GM21717 (cell line): Measurements from ENCODE around the gene APOBEC4.
"Not testable (repeated sequence)": the region's sequence is repeated elsewhere in the genome, so short reads cannot be mapped to it uniquely, and the experiment has no call there.

ENCODE experiments used
- ATAC-seq: cut with Tn5 transposase; IDR thresholded peaks from one replicate; pipeline ENCODE4 v1.9.1; 2021; ENCODE audit warnings: mild to moderate bottlenecking, moderate library complexity; ENCODE audit not compliant: unreplicated experiment

The APOBEC4 gene

GRCh38 chr1:183635606-183636333 lies 17.3 kb downstream of the APOBEC4 start, which contains the start of gene ARPC5:
ARPC5 (minus strand) TSS chr1:183635783; CDS start chr1:183635659, 124 bp downstream.
- ATAC-seq: peak; percentile 86

- ATAC-seq: peak; percentile 13
Observed at GRCh38 chr1:183635099-183635605, 18.0 kb downstream of the APOBEC4 start.

DNA sequence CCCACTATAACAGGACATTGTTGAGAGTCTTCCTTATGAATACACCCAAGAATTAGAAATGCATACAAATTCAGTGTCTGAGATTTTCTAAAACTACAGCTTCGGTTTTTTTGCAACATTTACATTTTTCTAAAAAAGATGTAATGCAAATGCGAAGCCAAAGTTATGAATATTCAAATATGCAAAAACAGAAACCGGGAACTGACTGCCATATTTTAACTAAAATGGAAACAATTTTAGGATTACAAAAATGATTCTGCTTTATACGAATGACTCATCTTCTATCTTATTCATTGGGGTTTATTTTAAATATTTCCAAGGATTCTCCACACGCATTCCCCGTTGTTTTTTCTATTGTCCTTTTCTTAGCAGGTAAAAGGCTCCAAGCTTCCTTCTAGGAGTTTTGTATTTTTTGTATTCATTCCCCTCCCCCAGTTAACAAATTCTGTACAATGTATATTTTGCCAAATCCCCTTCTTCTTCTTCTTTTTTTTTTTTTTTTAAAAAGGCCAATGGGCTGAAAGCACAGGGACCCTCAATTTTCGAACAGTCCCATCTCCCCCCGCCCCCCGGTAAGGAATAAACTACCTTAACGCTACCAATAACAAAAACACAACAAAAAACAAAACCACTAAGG lies 18.6 kb downstream of the APOBEC4 start:
- ATAC-seq: no peak

GRCh38 chr1:183633676-183634343 lies 19.3 kb downstream of the APOBEC4 start:
- peak; percentile 36 for ATAC-seq

- ATAC-seq: no peak
Observed at GRCh38 chr1:183632964-183633363, 20.2 kb downstream of the APOBEC4 start.

GRCh38 chr1:183632114-183632513 lies 21.0 kb downstream of the APOBEC4 start:
- ATAC-seq: no peak

- no peak for ATAC-seq
Observed at GRCh38 chr1:183630748-183631147, 22.4 kb downstream of the APOBEC4 start.

- no peak for ATAC-seq
Observed at GRCh38 chr1:183628537-183628936, 24.6 kb downstream of the APOBEC4 start.

DNA sequence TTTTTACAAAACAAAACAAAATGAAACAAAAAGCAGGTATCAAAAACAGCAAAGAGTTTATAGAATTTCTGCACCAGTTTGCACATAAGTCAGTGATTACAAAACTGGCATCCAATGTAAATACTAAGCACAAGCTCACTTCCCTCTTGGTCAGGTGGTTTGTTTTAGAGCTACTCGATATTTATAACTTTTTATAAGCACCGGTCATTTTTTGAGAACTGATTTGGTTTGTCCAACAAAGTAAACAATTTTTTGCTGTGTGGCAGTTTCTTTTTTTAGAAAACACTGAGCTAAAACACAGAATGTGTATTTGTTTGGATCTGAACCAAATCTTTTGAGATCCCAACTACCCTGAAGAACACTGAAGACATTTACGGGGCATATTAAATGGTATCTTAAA lies 26.9 kb downstream of the APOBEC4 start:
- ATAC-seq: not testable (repeated sequence)

DNA sequence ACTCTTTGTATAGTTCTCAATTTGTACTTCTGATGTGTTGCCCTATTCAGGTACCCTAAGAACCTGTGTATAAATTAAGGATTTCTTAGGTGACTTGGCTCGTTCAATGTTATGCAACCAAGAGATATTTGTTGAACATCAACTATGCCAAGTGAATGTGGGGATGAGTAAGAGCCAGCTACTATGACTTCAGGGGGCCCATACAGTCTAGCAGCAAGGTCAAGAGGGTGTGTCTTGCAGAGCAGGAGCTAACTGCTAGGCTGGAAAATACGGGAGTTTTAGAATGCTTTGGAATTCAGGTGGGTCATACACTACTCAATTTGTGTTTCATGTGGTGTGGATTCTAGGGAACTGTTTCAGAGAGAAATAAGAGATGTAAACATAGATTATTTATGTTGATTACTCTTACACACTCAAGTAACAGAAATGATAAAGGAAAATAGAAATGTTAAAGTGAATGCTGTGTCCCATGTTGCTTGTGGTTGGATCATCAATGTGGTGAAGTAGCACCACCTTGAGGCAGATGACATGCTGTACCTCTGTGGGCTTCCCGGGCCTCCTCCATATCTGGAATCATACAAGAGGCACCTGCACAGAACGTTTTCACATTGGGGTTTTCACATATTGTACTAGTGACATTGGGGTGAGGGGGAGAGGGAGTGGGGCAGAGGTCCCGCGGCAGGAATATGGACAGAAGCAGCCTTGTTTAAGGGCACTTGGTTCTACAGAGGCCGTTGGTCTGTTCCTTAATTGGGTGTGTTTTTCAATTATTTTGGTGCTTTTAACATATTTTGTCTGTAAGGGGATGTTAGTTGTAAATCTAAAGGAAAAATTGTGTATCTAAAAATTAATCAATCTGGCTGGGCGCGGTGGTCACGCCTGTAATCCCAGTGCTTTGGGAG lies 30.0 kb downstream of the APOBEC4 start:
- peak; percentile 73 for ATAC-seq

DNA sequence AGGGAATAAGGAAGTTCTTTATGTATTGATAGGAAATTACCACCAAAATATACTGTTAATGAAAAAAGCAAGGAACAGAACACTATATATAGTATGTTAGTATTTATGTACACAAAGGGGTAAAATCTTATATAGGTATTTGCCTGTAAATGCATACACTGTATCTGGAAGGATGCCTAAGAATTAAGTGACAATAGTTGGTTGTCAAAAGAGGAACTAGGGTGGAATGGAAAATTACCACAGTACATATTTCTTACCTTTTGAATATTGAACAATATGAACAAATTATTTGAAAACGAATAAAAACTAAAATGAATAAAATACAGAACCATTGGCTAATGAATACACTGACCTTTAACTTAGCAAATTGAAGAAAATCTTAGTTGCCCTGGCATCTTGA lies 31.1 kb downstream of the APOBEC4 start:
- no peak for ATAC-seq

GRCh38 chr1:183620311-183620710 lies 32.8 kb downstream of the APOBEC4 start:
- ATAC-seq: no peak

DNA sequence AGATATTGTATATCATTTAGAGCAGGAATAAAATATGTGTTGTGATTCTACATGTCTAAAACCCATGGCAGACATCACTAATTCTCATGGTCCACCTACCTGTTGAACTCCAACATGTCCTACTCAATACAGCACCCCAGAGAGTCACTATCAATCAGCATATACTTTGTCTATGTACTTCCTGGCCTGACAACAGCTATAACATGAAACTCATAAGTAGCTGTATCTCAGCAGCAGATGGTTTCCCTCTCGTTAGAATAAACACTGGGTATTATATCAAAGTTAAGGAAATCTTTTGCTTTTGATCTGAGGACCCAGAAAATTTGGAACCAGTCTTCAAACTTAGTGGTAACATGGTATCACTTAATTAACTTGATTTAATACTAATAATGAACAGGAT lies 33.3 kb downstream of the APOBEC4 start:
- no peak for ATAC-seq

GRCh38 chr1:183618202-183618601 lies 34.9 kb downstream of the APOBEC4 start:
- ATAC-seq: not testable (repeated sequence)

DNA sequence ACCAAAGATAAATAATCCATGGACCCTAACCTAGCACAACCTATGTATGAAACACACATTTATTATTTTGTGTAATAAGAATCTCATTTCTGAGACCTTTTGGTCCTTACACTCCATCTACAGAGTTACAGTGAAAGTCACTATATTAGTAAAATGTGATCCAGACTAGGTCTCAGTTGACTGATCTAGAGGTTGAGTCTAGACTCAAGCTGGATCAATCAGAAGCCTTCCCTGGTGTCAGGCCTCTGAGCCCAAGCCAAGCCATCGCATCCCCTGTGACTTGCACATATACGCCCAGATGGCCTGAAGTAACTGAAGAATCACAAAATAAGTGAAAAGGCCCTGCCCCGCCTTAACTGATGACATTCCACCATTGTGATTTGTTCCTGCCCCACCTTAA lies 40.1 kb downstream of the APOBEC4 start:
- not testable (repeated sequence) for ATAC-seq

- ATAC-seq: no peak
Observed at GRCh38 chr1:183612407-183612806, 40.7 kb downstream of the APOBEC4 start.

GRCh38 chr1:183611021-183611420 lies 42.1 kb downstream of the APOBEC4 start:
- ATAC-seq: no peak

DNA sequence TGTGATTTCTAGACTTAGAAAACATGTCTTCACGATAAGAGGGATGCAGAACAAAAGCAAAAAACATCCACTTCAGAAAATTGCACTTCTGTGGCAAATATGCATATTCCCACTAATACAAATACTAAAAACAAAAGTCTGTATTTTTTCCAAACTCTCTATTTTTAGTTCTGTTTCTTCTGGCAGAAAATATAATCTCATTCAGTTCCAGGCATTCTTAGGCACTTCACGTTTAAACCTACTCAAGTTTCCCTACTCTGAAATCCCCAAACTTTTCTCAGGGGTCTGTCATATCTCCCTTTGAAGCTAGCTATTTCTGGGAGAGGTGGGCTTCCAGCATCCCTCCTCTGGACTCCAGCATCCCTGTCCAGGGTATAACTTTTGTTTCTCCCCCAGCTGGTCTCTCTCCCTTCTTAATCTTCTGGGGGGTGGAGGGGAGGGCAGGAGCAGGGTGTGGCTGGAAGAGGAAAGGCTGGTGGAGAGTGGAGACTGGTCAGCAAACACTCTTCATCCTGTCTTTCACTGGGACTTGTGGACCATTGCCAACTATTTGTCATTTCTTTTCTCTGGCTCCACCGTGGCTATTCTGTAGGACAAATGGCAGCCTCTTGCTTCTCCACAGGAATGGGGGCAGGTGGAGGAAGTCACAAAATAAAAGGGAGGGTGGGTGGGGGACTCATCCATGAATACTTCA lies 43.2 kb downstream of the APOBEC4 start:
- no peak for ATAC-seq

DNA sequence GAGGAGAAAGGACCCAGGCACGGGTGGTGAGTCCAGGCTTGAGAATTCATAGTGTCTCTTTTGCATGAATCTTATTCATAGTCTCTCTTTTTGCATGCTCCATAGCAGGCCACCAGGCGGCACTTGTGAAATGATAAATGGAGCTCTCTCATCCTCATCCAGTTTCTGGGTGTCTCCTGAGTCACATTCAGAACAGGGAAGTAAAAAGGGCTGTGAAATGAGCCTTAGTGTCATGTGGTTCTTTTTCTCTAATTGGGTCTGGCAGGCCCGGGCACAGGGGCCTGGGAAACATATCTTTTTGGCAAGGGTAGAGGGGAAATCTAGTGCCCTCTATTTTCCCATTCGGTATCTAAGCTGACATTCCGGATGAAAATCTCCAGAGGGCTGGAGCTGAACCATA lies 43.8 kb downstream of the APOBEC4 start:
- ATAC-seq: no peak
